ENCODE results near the gene DMRTC2. TPM values are rescaled to one million over a fixed set of nuclear protein-coding genes. Genes with fewer than 3 reads are reported as not detected.

DMRTC2 gene
- total RNA-seq, 1 experiment from 2014 or later: not detected

DNA sequence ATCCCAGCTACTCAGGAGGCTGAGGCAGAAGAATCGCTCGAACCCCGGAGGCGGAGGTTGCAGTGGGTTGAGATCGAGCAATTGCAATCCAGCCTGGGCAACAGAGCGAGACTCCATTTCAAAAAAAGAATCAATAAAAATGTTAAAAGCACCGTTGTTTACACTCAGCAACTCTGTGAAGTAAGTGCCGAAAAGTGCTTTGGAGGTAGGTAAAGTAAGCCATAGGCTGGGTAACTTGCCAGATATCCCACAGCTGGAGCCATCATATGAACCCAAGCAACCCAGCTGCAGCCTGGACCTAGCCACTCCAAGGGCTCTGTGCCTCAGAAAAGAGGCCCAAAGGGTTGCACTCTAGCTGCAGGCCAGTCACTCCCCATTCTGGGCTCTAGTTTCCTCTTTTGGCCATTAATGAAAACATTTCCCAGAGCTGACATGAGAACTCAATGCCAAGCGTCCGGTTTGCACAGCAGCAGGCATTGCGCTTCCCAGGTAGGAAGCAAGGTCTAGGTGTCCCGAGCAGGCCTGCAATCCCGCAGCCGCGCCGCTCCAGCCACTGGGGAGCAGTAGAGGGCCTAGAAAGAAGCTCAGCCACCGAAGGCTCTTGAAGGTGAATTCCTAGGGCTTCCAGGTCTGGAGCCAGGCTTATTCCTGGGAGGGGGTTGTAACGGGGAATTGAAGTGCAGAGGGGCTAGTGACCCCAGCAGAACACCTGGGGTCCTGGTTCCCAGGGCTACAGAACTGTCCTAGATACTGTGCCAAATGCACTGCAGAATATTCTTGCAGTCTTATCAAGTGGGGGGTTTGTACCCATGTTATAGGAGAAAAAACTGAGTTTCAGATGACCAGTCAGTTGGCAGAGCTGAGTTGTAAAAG is 28.2 kb downstream of the DMRTC2 start:
- intact Hi-C loops (cut with micrococcal nuclease): loop anchor here (1.0 kb wide), 2 partner anchors 78 to 85 kb away; no protein-coding TSS in a partner anchor
- POLR2A ChIA-PET: interaction anchor here (0.7 to 5.2 kb wide), 8 partner anchors 8 to 86 kb away, joined by 3 to 36 read pairs (median 4); partner anchors contain the start of genes RABAC1 and RPS19
- DNase-seq (ENCODE audit: low read depth, low spot score): peak; percentile 63
- peak overlapping the region; percentile 51 for H3K27ac ChIP-seq (ENCODE audit: low read depth, low read length)
- H3K36me3 ChIP-seq (ENCODE audit: control insufficient read depth in 1 of 2, insufficient read depth in 2 of 2, low read length in 2 of 2): peaks cover 24 to 36% of the 10 kb centered on the region in 2 experiments
- peaks cover 31% of the 10 kb centered on the region; the same call in 1 of the 2 replicates for H4K20me1 ChIP-seq (ENCODE audit: insufficient read depth)
- no peak overlapping the region for H3K4me2 ChIP-seq (ENCODE audit: low read length)
- H3K4me1 ChIP-seq (ENCODE audit: control insufficient read depth in 1 of 2, insufficient read depth in 2 of 2, low read length in 2 of 2): peaks cover 0 to 27% of the 10 kb centered on the region in 2 experiments; a peak in 2 of 4 replicates
- peaks cover 21% of the 10 kb centered on the region for H3K79me2 ChIP-seq (ENCODE audit: insufficient read depth, low read length)
- H3K4me3 ChIP-seq (replicated peaks in 1 of 2; ENCODE audit: low read depth in 1 of 2, low read length in 2 of 2): no peak overlapping the region
- no peak overlapping the region for H3K9ac ChIP-seq (ENCODE audit: low read length)
- RAD21 ChIA-PET (ENCODE audit: low non-redundant PET in 1 of 2, low total read pairs in 2 of 2, uncharacterized antibody in 2 of 2, unreplicated experiment in 2 of 2): interaction anchor here (0.6 to 0.9 kb wide), 3 partner anchors 77 to 85 kb away, joined by 3 to 4 read pairs (median 3); no protein-coding TSS in a partner anchor
- ATAC-seq: peak; percentile 83
- BruUV-seq (replicated peaks): TSS peak; percentile 3
- no peaks in the 10 kb centered on the region for H3K9me3 ChIP-seq (ENCODE audit: control insufficient read depth in 1 of 2, insufficient read depth in 1 of 2, low read depth in 1 of 2, low read length in 2 of 2)
- H3K27me3 ChIP-seq (ENCODE audit: insufficient read depth, low read length): no peaks in the 10 kb centered on the region
- H3K9me2 ChIP-seq (ENCODE audit: insufficient read depth): no peaks in the 10 kb centered on the region
- H2AFZ ChIP-seq (ENCODE audit: low read depth, low read length, poor library complexity, severe bottlenecking): no peak overlapping the region
- CTCF ChIA-PET: interaction anchor here (0.6 to 1.8 kb wide), 13 partner anchors 9 to 203 kb away, joined by 3 to 16 read pairs (median 5); partner anchors contain the start of genes ARHGEF1, RABAC1, RPS19 and ZNF574
- TF ChIP-seq POLR2AphosphoS5 (IDR thresholded peaks at IDR 0.05; ENCODE audit: low read depth, low read length) (peak; percentile 76), EZH2phosphoT487 (IDR thresholded peaks at IDR 0.05; ENCODE audit: borderline replicate concordance) (no peak), JUND (IDR thresholded peaks at IDR 0.05) (no peak; the same call in 1 of the 2 replicates), ZFX (IDR thresholded peaks at IDR 0.05) (no peak; the same call in 1 of the 2 replicates), CBX3 (IDR thresholded peaks at IDR 0.05; ENCODE audit: low read depth) (no peak), CEBPB (IDR thresholded peaks at IDR 0.05; ENCODE audit: low read depth) (no peak), SP1 (IDR thresholded peaks at IDR 0.05; ENCODE audit: low read depth) (no peak), ELF1 (IDR thresholded peaks at IDR 0.05; ENCODE audit: borderline replicate concordance, low read depth) (no peak), YY1 (IDR thresholded peaks at IDR 0.05; ENCODE audit: extremely low read depth, insufficient replicate concordance, low read depth, low read length) (no peak), ZNF274 (IDR thresholded peaks at IDR 0.05; ENCODE audit: low read depth, low read length) (no peak), SIN3A (IDR thresholded peaks at IDR 0.05; ENCODE audit: low read depth) (no peak), SRF (IDR thresholded peaks at IDR 0.05; ENCODE audit: low read depth) (no peak), EGR1 (IDR thresholded peaks at IDR 0.05; ENCODE audit: low read depth) (no peak), POLR2A (IDR thresholded peaks at IDR 0.05; ENCODE audit: borderline replicate concordance, extremely low read depth, insufficient read depth, insufficient read length) (no peak), RAD21 (IDR thresholded peaks at IDR 0.05; ENCODE audit: low read depth) (peak; percentile 89), TCF7L2 (IDR thresholded peaks at IDR 0.05; ENCODE audit: borderline replicate concordance, extremely low read depth, insufficient read depth, insufficient read length) (no peak), FOSL1 (IDR thresholded peaks at IDR 0.05; ENCODE audit: low read depth) (no peak), EZH2 (IDR thresholded peaks at IDR 0.05) (no peak)
- TF ChIP-seq, protein P1, sequence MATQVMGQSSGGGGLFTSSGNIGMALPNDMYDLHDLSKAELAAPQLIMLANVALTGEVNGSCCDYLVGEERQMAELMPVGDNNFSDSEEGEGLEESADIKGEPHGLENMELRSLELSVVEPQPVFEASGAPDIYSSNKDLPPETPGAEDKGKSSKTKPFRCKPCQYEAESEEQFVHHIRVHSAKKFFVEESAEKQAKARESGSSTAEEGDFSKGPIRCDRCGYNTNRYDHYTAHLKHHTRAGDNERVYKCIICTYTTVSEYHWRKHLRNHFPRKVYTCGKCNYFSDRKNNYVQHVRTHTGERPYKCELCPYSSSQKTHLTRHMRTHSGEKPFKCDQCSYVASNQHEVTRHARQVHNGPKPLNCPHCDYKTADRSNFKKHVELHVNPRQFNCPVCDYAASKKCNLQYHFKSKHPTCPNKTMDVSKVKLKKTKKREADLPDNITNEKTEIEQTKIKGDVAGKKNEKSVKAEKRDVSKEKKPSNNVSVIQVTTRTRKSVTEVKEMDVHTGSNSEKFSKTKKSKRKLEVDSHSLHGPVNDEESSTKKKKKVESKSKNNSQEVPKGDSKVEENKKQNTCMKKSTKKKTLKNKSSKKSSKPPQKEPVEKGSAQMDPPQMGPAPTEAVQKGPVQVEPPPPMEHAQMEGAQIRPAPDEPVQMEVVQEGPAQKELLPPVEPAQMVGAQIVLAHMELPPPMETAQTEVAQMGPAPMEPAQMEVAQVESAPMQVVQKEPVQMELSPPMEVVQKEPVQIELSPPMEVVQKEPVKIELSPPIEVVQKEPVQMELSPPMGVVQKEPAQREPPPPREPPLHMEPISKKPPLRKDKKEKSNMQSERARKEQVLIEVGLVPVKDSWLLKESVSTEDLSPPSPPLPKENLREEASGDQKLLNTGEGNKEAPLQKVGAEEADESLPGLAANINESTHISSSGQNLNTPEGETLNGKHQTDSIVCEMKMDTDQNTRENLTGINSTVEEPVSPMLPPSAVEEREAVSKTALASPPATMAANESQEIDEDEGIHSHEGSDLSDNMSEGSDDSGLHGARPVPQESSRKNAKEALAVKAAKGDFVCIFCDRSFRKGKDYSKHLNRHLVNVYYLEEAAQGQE (IDR thresholded peaks at IDR 0.05; ENCODE audit: low read depth): no peak
- TF ChIP-seq, protein P2, sequence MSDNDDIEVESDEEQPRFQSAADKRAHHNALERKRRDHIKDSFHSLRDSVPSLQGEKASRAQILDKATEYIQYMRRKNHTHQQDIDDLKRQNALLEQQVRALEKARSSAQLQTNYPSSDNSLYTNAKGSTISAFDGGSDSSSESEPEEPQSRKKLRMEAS (IDR thresholded peaks at IDR 0.05): no peak
- TF ChIP-seq, protein P3, sequence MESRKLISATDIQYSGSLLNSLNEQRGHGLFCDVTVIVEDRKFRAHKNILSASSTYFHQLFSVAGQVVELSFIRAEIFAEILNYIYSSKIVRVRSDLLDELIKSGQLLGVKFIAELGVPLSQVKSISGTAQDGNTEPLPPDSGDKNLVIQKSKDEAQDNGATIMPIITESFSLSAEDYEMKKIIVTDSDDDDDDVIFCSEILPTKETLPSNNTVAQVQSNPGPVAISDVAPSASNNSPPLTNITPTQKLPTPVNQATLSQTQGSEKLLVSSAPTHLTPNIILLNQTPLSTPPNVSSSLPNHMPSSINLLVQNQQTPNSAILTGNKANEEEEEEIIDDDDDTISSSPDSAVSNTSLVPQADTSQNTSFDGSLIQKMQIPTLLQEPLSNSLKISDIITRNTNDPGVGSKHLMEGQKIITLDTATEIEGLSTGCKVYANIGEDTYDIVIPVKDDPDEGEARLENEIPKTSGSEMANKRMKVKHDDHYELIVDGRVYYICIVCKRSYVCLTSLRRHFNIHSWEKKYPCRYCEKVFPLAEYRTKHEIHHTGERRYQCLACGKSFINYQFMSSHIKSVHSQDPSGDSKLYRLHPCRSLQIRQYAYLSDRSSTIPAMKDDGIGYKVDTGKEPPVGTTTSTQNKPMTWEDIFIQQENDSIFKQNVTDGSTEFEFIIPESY (IDR thresholded peaks at IDR 0.05; ENCODE audit: extremely low read depth, insufficient replicate concordance, low read length): no peak
- TF ChIP-seq, protein P4, sequence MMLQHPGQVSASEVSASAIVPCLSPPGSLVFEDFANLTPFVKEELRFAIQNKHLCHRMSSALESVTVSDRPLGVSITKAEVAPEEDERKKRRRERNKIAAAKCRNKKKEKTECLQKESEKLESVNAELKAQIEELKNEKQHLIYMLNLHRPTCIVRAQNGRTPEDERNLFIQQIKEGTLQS (IDR thresholded peaks at IDR 0.05): no peak

Data from HCT116 (cell line).